A172 (cell line): ENCODE results near the gene TACR1. TPM values are rescaled to one million over a fixed set of nuclear protein-coding genes. Genes with fewer than 3 reads are reported as not detected.
"Not testable (repeated sequence)": the region's sequence is repeated elsewhere in the genome, so short reads cannot be mapped to it uniquely, and the experiment has no call there.

ENCODE experiments used
- DNase-seq: peaks from one replicate; pipeline ENCODE4 v3.0.0-alpha.2; 2015; ENCODE audit warnings: low spot score
- total RNA-seq: library from RNA; depleted of rRNA; stranded (reverse); fragments of >200 nt; shearing (Covaris generic); gene quantifications from 2 replicates; pipeline ENCODE4 v1.2.3, GENCODE V29; 2014; rRNA removed

The TACR1 gene
- not detected in 2 replicates for total RNA-seq

DNA sequence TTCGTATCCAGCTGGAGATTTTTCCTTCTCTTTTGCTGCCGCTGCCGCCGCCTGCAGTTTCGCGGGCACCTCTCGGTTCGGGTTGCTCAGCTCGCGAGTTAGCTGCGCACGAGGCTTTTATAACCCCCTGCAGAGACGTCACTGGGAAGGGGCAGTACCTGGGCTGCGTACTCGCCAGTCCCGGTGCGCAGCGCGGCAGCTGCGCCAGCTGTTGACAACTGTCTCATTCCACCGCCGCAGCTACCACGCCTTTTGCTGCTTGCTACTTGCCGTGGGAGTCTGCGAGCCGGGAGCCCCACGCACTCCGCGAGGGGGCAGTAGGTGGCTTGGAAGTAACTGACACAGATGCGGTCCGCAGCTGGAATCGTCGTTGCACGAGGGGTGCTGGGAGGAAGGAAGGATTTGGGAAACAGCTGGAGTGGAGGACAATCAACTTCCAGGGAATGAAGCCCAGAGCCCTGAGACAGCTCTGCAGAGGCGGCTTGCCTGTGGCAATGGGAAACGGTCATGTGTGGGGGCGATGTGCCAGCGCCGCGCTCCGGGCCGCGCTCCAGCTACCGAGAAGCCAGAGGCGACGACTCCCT lies at the start of gene TACR1:
TACR1 (minus strand) TSS at position 93 of the 584 bp plus-strand sequence. CDS start 586 bp downstream, outside the sequence.
- DNase-seq: peak; percentile 43

DNA sequence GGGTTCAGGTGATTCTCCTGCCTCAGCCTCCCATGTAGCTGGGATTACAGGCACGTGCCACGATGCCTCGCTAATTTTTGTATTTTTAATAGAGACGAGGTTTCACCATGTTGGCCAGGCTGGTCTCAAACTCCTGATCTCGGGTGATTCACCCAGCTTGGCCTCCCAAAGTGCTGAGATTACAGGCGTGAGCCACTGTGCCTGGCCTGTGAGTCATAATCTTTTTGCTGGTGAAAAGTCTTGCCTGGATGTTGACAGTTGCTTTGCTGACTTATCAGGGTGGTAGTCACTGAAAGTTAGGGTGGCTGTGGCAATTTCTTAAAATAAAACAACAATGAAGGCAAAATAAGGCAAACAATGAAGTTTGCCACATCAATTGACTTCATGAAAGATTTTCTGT lies 49.3 kb upstream of the TACR1 start:
- DNase-seq: peak; percentile 49

DNA sequence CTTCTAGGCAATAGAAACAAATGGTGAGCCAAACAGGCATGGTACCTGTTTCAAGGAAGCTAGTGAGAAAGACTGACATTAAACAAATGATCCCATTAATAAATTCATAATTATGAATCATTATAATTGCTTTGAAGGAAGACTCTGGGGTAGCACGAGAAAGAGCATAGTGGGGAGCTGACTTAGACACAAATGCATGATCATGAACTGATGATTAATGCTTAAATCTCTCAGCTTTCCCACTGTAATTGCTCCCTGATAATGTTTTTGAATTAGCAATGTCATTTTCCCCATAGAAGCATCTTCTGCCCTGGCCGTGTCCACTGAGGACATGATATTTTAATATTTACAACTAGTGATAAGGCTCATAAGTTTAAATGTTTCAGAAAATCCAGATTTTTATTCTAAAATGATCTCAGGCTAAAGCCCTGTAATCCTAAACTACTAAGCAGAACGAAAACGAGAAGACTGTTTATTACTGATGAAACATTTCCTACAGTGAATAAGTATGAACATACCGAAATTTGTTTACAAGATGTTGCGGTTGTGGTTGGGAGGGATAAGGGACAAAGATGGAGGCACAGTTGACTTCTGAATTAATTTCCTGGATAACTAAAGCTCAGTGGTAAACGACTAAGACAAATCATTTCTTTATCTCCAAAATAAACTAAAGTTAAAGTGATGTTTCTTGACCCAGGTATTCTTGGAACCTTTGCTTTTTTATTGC lies 47.3 kb upstream of the TACR1 start:
- DNase-seq: no peak

- DNase-seq: no peak
Observed at GRCh38 chr2:75243219-75243618, 43.9 kb upstream of the TACR1 start.

DNA sequence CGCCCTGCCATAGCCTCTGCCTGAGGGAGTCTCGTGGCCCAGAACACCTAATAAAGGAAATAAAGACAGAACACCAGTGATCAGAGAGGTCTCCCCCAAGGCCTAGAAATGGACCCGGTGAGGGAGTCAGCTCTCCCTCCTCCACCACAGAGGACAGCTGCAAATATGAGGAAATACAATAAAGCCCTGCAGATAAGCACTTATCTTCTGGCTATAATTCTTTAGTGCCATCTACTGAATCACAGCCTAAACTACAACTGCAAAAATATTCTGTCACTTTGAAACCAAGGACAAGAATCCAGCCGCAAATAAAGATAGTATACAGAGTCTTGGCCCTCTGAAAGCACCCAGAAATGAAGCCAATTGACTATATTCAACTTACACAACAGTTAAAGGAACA lies 42.4 kb upstream of the TACR1 start:
- peak; percentile 19 for DNase-seq

DNA sequence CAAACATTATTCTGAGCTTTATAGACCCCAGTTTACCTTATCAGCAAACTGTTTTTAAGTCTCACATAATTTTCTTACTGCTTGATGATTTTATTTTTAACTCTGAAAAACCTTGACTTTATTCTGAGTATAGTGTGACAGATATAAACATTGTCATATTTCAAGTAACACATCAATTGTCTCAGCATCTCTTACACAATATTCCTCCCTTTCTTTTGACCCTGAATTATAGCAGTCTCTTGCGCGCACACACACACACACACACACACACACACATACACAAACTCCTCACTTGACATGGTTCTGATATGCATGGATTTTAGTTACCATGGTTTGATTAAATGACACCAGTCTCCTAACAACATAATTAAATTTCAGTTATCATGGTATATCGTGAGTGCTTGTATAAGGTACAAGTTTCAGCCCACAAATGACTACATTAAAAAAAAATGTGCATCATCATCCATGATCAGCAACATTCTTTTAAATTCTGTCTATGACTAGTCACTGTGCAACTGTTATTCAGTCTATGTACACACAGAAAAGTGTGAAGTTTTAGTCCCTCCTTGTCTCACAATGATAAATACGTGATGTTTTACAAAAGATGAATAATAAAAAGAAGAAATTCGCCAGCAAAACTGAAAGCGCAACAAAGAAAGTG lies 39.5 kb upstream of the TACR1 start:
- DNase-seq: peak; percentile 84

DNA sequence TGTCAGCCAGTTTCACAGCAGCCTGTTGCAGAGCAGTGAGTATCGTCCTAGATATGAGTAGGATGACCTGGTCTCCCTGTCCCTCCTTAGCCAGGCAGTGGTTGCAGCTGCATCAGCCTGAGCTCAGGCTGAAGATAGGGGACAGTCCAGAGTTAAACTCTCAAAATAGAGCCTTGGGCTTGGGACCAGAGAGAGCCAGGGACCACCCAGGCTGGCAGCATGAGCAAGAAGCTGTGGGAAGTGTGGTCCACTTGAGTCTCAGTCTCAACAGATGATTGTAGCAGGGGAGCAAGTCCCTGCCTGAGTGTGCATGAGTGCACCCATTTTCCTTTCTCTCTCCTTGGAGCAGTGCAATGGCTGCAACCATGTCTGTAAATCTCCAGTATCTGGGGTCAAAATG lies 38.0 kb upstream of the TACR1 start:
- no peak for DNase-seq

DNA sequence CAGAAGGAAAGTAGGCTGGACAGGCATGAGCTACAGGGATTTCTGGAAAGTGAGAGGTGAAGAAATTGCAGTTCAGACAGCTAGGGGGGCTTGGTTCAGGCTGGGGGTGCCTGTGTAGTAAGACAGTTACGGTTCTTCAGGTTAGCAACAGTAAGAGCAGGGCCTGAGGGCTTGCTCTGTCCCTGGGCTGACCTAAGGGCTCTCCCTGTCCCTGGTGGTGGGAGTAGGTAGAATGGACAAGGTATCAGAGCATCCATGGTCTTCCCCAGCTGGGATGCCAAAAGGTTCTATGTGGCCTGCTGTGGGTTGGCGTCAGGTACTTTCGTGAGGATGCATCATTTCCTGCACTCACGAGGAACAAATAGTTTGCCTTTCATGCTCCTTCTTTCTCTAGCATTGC lies 34.6 kb upstream of the TACR1 start:
- no peak for DNase-seq

GRCh38 chr2:75226617-75227016 lies 27.3 kb upstream of the TACR1 start:
- DNase-seq: no peak

GRCh38 chr2:75226099-75226498 lies 26.8 kb upstream of the TACR1 start:
- no peak for DNase-seq

GRCh38 chr2:75224636-75225094 lies 25.3 kb upstream of the TACR1 start:
- DNase-seq: no peak

DNA sequence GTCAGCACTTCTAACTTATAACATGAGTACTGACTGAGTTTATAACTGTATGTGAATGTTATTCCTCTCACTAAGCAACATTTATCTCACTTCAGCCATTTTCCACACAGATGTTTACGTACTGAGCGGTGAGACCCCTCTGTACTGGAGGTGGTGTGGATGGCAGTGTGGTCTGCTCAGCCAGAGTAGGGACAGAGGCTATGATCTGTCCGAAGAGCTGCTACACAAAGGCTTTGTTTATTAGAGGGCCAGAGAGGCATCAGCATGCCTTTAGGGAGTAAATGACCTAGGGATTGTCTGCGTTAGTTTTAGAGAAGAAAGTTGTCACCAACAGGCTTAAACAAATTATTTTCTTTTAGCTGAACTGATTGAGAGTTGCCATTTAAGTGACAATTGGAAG lies 23.2 kb upstream of the TACR1 start:
- no peak for DNase-seq

DNA sequence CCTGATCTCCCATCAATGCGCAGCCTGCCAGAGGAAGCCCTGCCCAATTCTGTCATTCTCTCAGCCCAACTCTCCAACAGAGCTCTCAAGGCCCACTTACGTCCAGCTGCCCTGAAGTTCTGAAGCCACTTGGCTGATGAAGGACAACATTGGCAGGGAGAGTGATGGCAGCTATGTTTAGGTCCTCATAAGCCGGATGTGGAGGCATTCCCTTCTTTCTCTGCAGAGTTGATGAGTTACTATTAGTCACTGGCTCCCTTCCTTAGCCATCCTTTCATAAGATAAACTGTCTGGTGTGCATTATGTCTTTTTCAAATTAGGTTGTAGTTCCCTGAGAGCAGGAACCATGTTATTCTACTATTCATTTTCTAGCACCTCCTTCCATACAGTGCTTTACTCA lies 22.5 kb upstream of the TACR1 start:
- DNase-seq: peak; percentile 88

DNA sequence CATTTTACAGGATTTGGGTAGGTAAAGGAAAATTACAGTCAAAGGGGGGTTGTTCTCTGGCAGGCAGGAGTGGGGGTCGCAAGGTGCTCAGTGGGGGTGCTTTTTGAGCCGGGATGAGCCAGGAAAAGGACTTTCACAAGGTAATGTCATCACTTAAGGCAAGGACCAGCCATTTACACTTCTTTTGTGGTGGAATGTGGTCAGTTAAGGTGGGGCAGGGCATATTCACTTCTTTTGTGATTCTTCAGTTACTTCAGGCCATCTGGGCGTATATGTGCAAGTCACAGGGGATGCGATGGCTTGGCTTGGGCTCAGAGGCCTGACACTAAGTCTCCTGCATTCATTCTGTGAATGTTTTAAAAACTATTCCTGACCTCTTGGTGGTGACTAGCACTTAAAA lies 19.9 kb upstream of the TACR1 start:
- not testable (repeated sequence) for DNase-seq

DNA sequence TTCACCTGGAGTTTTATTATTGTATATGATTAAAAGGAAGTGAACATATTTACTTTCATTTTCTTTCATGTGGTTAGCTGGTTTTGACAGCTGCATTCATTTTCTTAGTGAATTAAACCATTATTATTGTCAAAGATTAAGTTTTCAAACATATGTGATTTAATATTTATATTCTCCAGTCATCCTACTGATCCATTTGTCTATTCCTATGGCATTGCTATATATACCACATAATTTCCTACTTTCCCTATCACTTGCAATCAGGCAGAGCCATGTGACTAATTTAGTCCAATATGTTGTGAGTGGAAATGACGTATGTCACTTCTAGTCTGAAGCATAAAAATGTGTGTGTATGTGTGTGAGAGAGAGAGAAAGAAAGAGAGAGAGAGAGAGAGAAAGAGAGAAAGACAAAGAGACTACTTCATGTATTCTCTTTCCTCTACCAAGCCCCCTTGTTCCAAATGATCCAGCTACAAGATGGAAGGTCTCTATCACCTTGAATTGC lies 12.0 kb upstream of the TACR1 start:
- DNase-seq: no peak

GRCh38 chr2:75210409-75210808 lies 11.1 kb upstream of the TACR1 start:
- no peak for DNase-seq

GRCh38 chr2:75208738-75209137 lies 9.4 kb upstream of the TACR1 start:
- DNase-seq: no peak

DNA sequence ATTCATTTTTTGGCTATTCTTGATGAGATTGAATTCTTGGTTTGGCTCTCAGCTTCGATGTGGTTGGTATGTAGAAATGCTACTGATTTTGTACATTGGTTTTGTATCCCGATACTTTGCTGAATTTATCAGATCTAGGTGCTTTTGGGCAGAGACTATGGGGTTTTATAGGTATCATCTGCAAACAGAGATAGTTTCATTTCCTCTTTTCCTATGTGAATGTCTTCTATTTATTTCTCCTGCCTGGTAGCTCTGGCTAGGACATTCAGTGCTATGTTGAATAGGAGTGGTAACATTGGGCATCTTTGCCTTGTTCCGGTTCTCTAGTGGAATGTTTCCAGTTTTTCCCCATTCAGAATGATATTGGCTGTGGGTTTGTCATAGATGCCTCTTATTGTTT lies 5.5 kb upstream of the TACR1 start:
- no peak for DNase-seq

GRCh38 chr2:75202359-75202758 lies 3.0 kb upstream of the TACR1 start:
- DNase-seq: no peak

DNA sequence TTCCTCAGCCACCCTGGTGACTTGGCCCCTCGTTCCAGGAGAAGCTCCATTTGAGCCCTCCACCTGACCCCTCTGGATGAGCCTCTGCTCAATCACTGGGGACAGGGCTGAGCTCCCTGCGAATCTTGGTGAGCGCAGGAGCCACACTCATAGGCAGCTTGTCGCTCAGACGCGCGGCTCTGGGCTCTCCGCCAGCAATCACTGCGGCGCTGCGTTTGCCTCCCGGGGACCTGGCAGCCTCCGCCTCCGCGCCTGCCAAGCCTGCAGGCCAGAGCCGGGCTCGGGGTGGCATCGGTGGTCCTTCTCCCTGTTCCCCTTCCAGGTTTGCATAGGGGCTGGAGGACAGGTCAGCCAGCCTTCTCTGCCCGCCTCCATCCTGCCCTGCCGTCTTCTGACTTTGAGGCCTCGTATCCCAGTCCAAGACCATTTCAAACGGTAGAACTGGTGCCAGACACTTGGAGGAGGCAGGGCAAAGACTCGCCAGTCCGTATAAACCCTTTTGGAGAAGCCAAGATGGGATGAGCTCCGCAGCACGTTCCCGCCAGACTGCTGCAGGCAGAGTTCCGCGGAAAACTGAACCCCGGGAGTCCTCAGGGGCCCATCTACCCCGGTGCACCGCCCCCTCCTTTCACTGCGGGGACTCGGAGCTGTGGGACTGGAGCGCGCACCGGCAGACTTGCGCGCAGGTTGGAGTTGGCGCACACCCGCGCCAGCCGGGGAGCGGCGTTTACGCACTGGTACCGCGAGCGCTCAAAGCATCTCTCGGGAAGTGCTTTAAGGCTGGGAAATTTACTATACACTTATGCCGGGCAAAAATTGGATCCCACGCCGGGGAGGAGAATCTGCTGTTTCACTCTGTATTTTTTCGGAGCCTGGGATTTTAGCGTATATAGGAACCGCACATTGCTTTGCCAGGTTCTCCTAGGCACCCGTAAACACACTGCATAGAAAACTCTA lies 1.1 kb upstream of the TACR1 start:
- DNase-seq: peak; percentile 34

DNA sequence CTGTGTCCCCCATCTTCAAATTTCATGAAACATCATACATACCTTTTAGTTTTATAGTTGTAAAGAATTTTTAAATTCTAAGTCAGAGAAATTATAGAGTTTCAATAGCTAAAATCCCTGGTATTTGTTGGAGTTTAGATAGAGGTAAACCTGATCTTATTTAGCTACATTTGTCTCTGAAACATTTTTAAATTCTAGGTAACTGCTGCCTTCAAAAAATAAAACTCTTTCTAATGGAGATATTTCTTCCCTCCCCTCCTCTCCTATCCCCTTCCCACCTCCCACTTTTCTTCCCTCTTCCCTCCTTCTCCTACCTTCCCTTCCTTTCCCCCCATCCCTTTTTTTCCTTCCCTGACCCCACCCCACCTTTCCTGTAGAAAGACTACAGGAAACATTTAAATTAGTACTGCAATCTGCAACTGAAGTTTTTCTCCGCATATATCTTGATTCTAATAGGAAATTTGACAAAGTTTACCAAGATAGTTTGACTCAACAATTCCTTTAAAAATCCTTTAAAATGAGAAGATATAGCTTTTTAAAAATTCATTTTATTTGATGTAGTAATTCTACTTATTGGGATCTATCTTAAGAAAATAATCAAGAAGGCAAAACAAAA lies 4.1 kb downstream of the TACR1 start:
- no peak for DNase-seq
